Measurements from ENCODE around the gene SH3TC2.

Gene SH3TC2

GRCh38 chr5:149011728-149012127 lies 51.1 kb downstream of the SH3TC2 start:
- Histone ChIP-seq H3K4me3 (IDR thresholded peaks at IDR 0.05; ENCODE audit: insufficient read depth, low read depth, low read length) (no peak overlapping the region), H3K27ac (no peak overlapping the region), H3K4me1 (ENCODE audit: low read depth, poor library complexity, severe bottlenecking) (peaks cover 27% of the 10 kb centered on the region), H3K36me3 (ENCODE audit: insufficient read depth) (no peaks in the 10 kb centered on the region), H2AFZ (ENCODE audit: low read depth) (no peak overlapping the region), H4K20me1 (ENCODE audit: insufficient read depth) (no peaks in the 10 kb centered on the region), H3K27me3 (ENCODE audit: insufficient read depth, low read depth) (no peaks in the 10 kb centered on the region), H3K4me2 (no peak overlapping the region), H3K9ac (no peak overlapping the region), H3K79me2 (ENCODE audit: insufficient read depth, low read depth) (no peaks in the 10 kb centered on the region)
- TF ChIP-seq CTCF (conservative IDR thresholded peaks at IDR 0.05; ENCODE audit: low read depth, low read length): no peak

GRCh38 chr5:149011084-149011483 lies 51.8 kb downstream of the SH3TC2 start:
- no peak overlapping the region for H3K4me3 ChIP-seq (IDR thresholded peaks at IDR 0.05; ENCODE audit: insufficient read depth, low read depth, low read length)
- peaks cover 27% of the 10 kb centered on the region for H3K4me1 ChIP-seq (ENCODE audit: low read depth, poor library complexity, severe bottlenecking)
- no peak overlapping the region for H2AFZ ChIP-seq (ENCODE audit: low read depth)
- H3K4me2 ChIP-seq: no peak overlapping the region
- no peaks in the 10 kb centered on the region for H4K20me1 ChIP-seq (ENCODE audit: insufficient read depth)
- no peak overlapping the region for H3K27ac ChIP-seq
- no peaks in the 10 kb centered on the region for H3K36me3 ChIP-seq (ENCODE audit: insufficient read depth)
- H3K79me2 ChIP-seq (ENCODE audit: insufficient read depth, low read depth): no peaks in the 10 kb centered on the region
- H3K27me3 ChIP-seq (ENCODE audit: insufficient read depth, low read depth): no peaks in the 10 kb centered on the region
- no peak for TF ChIP-seq CTCF (conservative IDR thresholded peaks at IDR 0.05; ENCODE audit: low read depth, low read length)
- no peak overlapping the region for H3K9ac ChIP-seq

GRCh38 chr5:149007174-149007573 lies 55.7 kb downstream of the SH3TC2 start:
- H3K27me3 ChIP-seq (ENCODE audit: insufficient read depth, low read depth): no peaks in the 10 kb centered on the region
- H3K4me2 ChIP-seq: no peak overlapping the region
- H4K20me1 ChIP-seq (ENCODE audit: insufficient read depth): no peaks in the 10 kb centered on the region
- no peak overlapping the region for H3K4me3 ChIP-seq (IDR thresholded peaks at IDR 0.05; ENCODE audit: insufficient read depth, low read depth, low read length)
- H2AFZ ChIP-seq (ENCODE audit: low read depth): no peak overlapping the region
- no peaks in the 10 kb centered on the region for H3K79me2 ChIP-seq (ENCODE audit: insufficient read depth, low read depth)
- no peak for TF ChIP-seq CTCF (conservative IDR thresholded peaks at IDR 0.05; ENCODE audit: low read depth, low read length)
- H3K4me1 ChIP-seq (ENCODE audit: low read depth, poor library complexity, severe bottlenecking): peaks cover 6% of the 10 kb centered on the region
- H3K27ac ChIP-seq: no peak overlapping the region
- H3K36me3 ChIP-seq (ENCODE audit: insufficient read depth): no peaks in the 10 kb centered on the region
- no peak overlapping the region for H3K9ac ChIP-seq

GRCh38 chr5:149006426-149006825 lies 56.4 kb downstream of the SH3TC2 start:
- Histone ChIP-seq H3K4me1 (ENCODE audit: low read depth, poor library complexity, severe bottlenecking) (peaks cover 6% of the 10 kb centered on the region), H2AFZ (ENCODE audit: low read depth) (no peak overlapping the region), H4K20me1 (ENCODE audit: insufficient read depth) (no peaks in the 10 kb centered on the region), H3K36me3 (ENCODE audit: insufficient read depth) (no peaks in the 10 kb centered on the region), H3K9ac (no peak overlapping the region), H3K27ac (no peak overlapping the region), H3K4me2 (no peak overlapping the region), H3K27me3 (ENCODE audit: insufficient read depth, low read depth) (no peaks in the 10 kb centered on the region), H3K79me2 (ENCODE audit: insufficient read depth, low read depth) (no peaks in the 10 kb centered on the region), H3K4me3 (IDR thresholded peaks at IDR 0.05; ENCODE audit: insufficient read depth, low read depth, low read length) (no peak overlapping the region)
- TF ChIP-seq CTCF (conservative IDR thresholded peaks at IDR 0.05; ENCODE audit: low read depth, low read length): no peak

All from KMS-11 (cell line).